SU-DHL-6 (cell line): ENCODE results near the gene SCN4A.

Experiments
- H2AFZ ChIP-seq: fragments of 200-600 bp; sonication (generic); 2 replicates; pipeline ENCODE4 v1.6.1; 2014; ENCODE audit warnings: low read depth, mild to moderate bottlenecking, moderate library complexity, mixed read lengths, antibody characterized with exemption, low read length; ENCODE audit not compliant: severe bottlenecking
- H3F3A ChIP-seq: fragments of 200-600 bp; shearing (Covaris generic); 2 replicates; pipeline ENCODE4 v1.6.0; 2016; ENCODE audit warnings: antibody characterized with exemption, mild to moderate bottlenecking; ENCODE audit not compliant: insufficient read depth
- H3K27ac ChIP-seq: fragments of 200-600 bp; sonication (generic); 2 replicates; pipeline ENCODE4 v1.5.1; 2016; ENCODE audit warnings: low read depth, mild to moderate bottlenecking, low read length, moderate library complexity, mixed read lengths
- H3K27me3 ChIP-seq: fragments of 200-600 bp; sonication (generic), shearing (Covaris generic); 2 replicates; pipeline ENCODE4 v1.6.0; 2014; ENCODE audit warnings: mild to moderate bottlenecking, low read length
- H3K36me3 ChIP-seq: fragments of 200-600 bp; sonication (generic); 2 replicates; pipeline ENCODE4 v1.6.1; 2014; ENCODE audit warnings: mild to moderate bottlenecking, low read length, mixed read lengths
- H3K4me2 ChIP-seq: fragments of 300-600, 200-600 bp; shearing (Covaris generic), sonication (generic); 2 replicates; pipeline ENCODE4 v1.6.0; 2014; ENCODE audit warnings: low read length, low read depth, mild to moderate bottlenecking; ENCODE audit not compliant: poor library complexity, severe bottlenecking
- H3K4me3 ChIP-seq: fragments of 200-600 bp; sonication (generic); 2 replicates; pipeline ENCODE4 v1.5.1; 2014; ENCODE audit warnings: antibody characterized with exemption, low read length, mild to moderate bottlenecking, mixed read lengths; ENCODE audit not compliant: insufficient read depth, poor library complexity, severe bottlenecking
- H3K79me2 ChIP-seq: fragments of 200-600 bp; sonication (generic); 2 replicates; pipeline ENCODE4 v1.6.1; 2014; ENCODE audit warnings: mild to moderate bottlenecking, low read length, moderate library complexity; ENCODE audit not compliant: insufficient read depth
- H3K9ac ChIP-seq: fragments of 200-600 bp; sonication (generic); 2 replicates; pipeline ENCODE4 v1.7.0; 2014; ENCODE audit warnings: mild to moderate bottlenecking, low read length
- H3K9me2 ChIP-seq: fragments of 200-600 bp; sonication (generic); replicated peaks from 2 replicates; pipeline ENCODE4 v1.6.1; 2014; ENCODE audit warnings: low read length; ENCODE audit not compliant: insufficient read depth
- H3K9me3 ChIP-seq: fragments of 200-600 bp; sonication (generic); 2 replicates; pipeline ENCODE4 v1.6.1; 2014; ENCODE audit warnings: low read length, mixed read lengths; ENCODE audit not compliant: insufficient read depth
- H4K20me1 ChIP-seq: fragments of 200-600 bp; sonication (generic); 2 replicates; pipeline ENCODE4 v1.6.1; 2014; ENCODE audit warnings: low read depth, mild to moderate bottlenecking, antibody characterized with exemption, low read length, moderate library complexity, mixed read lengths
- EZH2phosphoT487 ChIP-seq: fragments of 200-600 bp; sonication (generic), shearing (Covaris generic); conservative IDR thresholded peaks from 2 replicates; pipeline ENCODE4 v1.6.1; 2018; ENCODE audit warnings: mild to moderate bottlenecking, antibody characterized with exemption, low read length, moderate library complexity, mixed read lengths
- TF ChIP-seq, protein P1 (sequence below): fragments of 200-600 bp; sonication (generic); IDR thresholded peaks from one replicate; pipeline ENCODE4 v1.5.1; 2017; ENCODE audit warnings: antibody characterized with exemption, mild to moderate bottlenecking, low read length, moderate library complexity; ENCODE audit not compliant: insufficient read depth, poor library complexity, severe bottlenecking

SCN4A gene

DNA sequence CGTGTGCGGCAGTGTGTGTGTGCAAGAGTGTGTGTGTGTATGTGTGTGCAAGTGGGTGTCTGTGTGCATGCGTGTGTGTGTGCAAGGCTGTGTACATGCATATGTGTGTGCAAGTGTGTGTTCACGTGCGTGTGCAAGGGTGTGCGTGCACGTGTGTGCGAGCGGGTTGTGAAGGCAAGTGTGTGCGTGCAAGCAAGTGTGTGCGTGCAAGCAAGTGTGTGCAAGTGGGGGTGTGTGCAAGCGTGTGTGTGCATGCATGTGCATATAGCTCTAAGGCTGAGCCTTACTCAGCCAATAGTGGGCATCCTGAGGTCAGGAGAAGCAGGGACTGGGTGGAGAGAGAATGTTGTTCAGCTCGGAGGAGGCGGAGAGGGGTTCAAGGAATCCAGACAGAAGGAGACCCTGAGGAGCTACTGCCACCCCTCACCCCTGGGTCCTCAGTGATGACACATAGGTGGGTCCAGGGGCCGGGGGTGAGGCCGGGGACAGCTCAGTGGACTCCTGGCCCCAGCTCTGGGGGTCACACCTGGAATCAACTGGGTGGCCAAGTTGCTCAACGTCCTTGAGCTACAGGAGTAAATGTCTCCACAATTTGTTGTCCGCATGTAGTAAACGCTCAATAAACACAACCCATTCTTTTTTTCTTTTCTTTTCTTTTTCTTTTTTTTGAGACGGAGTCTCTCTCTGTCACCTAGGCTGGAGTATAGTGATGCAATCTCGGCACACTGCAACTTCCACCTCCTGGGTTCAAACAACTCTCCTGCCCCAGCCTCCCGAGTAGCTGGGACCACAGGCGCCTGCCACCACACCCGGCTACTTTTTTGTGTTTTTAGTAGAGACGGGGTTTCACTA, 27.2 kb upstream of the SCN4A start:
- Histone ChIP-seq H3K4me2 (no peak overlapping the region), H3K9me2 (no peaks in the 10 kb centered on the region), H3K9me3 (no peaks in the 10 kb centered on the region), H3K9ac (no peak overlapping the region), H3F3A (no peaks in the 10 kb centered on the region), H2AFZ (no peak overlapping the region), H3K36me3 (no peaks in the 10 kb centered on the region), H3K79me2 (no peaks in the 10 kb centered on the region), H3K4me3 (no peak overlapping the region), H4K20me1 (no peaks in the 10 kb centered on the region), H3K27ac (no peak overlapping the region), H3K27me3 (no peaks in the 10 kb centered on the region)
- no peak for TF ChIP-seq EZH2phosphoT487
- TF ChIP-seq, protein P1, sequence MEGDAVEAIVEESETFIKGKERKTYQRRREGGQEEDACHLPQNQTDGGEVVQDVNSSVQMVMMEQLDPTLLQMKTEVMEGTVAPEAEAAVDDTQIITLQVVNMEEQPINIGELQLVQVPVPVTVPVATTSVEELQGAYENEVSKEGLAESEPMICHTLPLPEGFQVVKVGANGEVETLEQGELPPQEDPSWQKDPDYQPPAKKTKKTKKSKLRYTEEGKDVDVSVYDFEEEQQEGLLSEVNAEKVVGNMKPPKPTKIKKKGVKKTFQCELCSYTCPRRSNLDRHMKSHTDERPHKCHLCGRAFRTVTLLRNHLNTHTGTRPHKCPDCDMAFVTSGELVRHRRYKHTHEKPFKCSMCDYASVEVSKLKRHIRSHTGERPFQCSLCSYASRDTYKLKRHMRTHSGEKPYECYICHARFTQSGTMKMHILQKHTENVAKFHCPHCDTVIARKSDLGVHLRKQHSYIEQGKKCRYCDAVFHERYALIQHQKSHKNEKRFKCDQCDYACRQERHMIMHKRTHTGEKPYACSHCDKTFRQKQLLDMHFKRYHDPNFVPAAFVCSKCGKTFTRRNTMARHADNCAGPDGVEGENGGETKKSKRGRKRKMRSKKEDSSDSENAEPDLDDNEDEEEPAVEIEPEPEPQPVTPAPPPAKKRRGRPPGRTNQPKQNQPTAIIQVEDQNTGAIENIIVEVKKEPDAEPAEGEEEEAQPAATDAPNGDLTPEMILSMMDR: no peak

DNA sequence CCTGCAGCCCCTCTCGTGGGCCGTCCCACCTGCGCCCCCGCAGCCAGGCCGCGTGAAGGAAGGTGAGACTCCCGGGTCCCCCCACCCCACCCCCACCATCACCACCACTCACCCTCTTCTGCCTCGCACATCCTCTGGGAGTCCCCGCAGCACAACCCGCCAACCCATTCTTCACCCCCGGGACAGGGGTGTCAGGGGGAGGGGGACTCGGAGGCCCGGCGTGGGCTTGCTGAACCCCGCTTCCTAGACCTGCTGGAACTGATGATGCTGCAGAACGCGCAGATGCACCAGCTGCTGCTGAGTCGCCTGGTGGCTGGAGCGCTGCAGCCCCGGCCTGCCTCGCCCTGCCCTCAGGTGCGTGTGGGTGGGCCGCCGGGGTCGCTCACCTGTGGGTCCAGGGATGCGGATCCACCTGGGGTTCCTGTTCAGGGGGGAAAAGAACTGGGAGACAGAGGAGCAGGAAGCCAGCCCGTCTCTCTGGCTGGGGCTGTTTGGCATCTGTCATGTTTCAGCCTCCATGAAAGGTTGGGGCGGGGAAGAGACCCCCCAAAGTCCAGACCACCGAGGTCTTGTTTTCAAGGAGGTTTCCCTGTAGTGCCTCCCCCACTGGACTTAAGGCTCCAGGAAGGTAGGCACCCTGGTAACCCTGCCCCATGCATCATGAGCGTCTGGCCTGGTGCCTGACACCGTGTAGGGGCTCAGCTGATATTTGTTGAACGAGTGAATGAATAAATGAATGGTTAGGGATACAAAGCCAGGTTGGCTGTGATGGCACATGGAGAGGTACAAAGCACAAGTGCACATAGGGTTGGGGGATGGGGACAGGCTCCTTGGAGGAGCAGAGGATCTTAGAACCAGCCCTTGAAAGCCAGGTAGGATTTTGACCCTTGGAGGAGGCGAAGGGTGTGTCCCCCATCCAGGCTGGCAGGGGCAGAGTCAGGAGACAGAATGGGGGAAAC, 26.3 kb upstream of the SCN4A start:
- no peaks in the 10 kb centered on the region for H3F3A ChIP-seq
- peak overlapping the region; percentile 44 for H3K4me2 ChIP-seq
- H3K27ac ChIP-seq: no peak overlapping the region
- no peaks in the 10 kb centered on the region for H3K36me3 ChIP-seq
- no peak for TF ChIP-seq EZH2phosphoT487
- TF ChIP-seq, protein P1: no peak
- no peak overlapping the region for H2AFZ ChIP-seq
- H4K20me1 ChIP-seq: no peaks in the 10 kb centered on the region
- H3K9me3 ChIP-seq: no peaks in the 10 kb centered on the region
- H3K9me2 ChIP-seq: no peaks in the 10 kb centered on the region
- H3K79me2 ChIP-seq: no peaks in the 10 kb centered on the region
- H3K4me3 ChIP-seq: no peak overlapping the region
- no peaks in the 10 kb centered on the region for H3K27me3 ChIP-seq
- peak overlapping the region; percentile 22; the same call in 1 of the 2 replicates for H3K9ac ChIP-seq

DNA sequence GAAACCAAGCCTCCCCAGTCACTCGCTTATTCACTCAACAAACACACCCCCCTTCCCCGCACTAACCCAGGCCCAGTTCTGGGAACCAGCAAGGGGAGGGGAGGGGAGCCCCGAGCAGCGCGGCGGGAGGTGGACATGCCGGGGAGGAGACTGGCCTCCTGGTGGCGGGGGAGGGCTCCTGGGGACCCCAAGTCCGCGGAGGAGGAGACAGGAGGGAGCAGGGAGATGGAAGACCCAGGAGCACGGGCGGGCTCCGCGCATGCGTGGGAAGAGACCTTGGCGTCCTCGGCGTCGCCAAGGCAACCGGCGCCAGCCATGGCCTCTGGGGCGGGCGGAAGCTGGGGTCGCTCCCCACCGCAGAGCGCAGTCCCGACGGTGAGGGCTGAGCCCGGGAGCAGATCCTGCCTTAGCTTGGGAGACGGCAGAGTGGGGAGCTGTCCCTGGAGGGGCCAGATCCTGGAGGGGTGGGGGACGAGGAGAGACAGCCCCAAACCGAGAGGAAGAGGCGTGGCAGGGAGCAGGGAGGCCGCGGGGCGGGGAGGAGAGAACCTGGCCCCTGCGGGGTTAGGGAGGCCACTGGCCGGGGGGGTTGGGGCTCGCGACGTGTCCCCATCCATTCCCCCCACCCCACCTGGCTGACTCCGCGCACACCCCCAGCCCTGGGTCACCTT, 25.5 kb upstream of the SCN4A start, which contains the start of gene PRR29:
Gene PRR29, plus strand, starts transcription at position 302 of the 671 bp plus-strand sequence. Its CDS starts 14 bp downstream, at position 316.
- Histone ChIP-seq H3K4me2 (peak within 1 kb of the TSS; percentile 44), H3K27ac (no peak within 1 kb of the TSS), H3K27me3 (no peaks in the 10 kb centered on the region), H3K9me2 (no peaks in the 10 kb centered on the region), H3K79me2 (no peaks in the 10 kb centered on the region), H3K36me3 (no peaks in the 10 kb centered on the region), H3K9ac (peak within 1 kb of the TSS; percentile 22; the same call in 1 of the 2 replicates), H3F3A (no peaks in the 10 kb centered on the region), H3K9me3 (no peaks in the 10 kb centered on the region), H4K20me1 (no peaks in the 10 kb centered on the region), H2AFZ (no peak within 1 kb of the TSS), H3K4me3 (peak within 1 kb of the TSS; percentile 30)
- TF ChIP-seq, protein P1: no peak
- no peak for TF ChIP-seq EZH2phosphoT487
